ENCODE results near the gene FLYWCH2.

DNA sequence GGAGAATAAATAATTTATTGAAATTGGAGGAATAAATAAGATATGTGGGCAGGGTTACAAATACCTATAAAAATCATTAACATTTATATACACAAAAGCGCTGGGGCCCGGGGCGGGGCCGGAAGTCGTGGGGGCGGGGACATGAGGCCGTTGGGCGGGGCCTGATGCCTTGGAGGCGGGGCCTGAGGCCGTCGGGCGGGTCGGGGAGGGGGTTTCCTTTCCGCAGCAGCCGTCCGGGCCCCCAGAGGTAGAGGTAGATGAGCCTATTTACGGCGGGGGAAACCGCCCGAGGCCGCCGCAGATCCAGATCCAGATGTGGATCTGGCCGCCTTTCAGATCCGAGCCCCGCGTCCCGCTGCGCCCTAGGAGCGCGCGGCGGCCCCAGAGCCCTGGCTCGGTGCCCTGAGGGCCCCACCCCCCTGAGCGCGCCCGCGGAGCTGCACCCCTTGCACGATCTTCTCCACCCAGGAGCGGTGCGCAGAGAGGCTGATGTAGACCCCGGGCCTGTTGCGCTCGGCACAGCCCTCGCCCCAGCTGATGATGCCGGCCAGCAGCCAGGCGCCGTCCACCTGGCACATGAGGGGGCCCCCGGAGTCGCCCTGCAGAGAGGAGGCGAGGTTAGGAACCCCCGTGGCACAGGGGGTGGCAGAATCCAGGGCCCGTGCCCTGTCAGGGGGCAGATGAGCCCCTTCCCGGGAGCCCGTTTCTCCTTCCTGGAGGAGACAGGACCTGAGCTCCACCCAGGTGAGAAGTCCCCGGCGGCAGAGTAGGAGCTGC is 30.1 kb upstream of the FLYWCH2 start:
- TF ChIP-seq, protein P1, sequence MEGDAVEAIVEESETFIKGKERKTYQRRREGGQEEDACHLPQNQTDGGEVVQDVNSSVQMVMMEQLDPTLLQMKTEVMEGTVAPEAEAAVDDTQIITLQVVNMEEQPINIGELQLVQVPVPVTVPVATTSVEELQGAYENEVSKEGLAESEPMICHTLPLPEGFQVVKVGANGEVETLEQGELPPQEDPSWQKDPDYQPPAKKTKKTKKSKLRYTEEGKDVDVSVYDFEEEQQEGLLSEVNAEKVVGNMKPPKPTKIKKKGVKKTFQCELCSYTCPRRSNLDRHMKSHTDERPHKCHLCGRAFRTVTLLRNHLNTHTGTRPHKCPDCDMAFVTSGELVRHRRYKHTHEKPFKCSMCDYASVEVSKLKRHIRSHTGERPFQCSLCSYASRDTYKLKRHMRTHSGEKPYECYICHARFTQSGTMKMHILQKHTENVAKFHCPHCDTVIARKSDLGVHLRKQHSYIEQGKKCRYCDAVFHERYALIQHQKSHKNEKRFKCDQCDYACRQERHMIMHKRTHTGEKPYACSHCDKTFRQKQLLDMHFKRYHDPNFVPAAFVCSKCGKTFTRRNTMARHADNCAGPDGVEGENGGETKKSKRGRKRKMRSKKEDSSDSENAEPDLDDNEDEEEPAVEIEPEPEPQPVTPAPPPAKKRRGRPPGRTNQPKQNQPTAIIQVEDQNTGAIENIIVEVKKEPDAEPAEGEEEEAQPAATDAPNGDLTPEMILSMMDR (conservative IDR thresholded peaks at IDR 0.05; ENCODE audit: low read depth, low read length), result no peak
- TF ChIP-seq BHLHE40 (IDR thresholded peaks at IDR 0.05; ENCODE audit: low read depth, low read length), result no peak
- TF ChIP-seq, protein P2, sequence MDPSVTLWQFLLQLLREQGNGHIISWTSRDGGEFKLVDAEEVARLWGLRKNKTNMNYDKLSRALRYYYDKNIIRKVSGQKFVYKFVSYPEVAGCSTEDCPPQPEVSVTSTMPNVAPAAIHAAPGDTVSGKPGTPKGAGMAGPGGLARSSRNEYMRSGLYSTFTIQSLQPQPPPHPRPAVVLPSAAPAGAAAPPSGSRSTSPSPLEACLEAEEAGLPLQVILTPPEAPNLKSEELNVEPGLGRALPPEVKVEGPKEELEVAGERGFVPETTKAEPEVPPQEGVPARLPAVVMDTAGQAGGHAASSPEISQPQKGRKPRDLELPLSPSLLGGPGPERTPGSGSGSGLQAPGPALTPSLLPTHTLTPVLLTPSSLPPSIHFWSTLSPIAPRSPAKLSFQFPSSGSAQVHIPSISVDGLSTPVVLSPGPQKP (IDR thresholded peaks at IDR 0.05; ENCODE audit: borderline replicate concordance, low read depth, low read length), result no peak
- TF ChIP-seq CEBPB (IDR thresholded peaks at IDR 0.05; ENCODE audit: low read depth, low read length), result no peak
- no peak for TF ChIP-seq MAFK (IDR thresholded peaks at IDR 0.05; ENCODE audit: low read depth, low read length)
- TF ChIP-seq, protein P3, sequence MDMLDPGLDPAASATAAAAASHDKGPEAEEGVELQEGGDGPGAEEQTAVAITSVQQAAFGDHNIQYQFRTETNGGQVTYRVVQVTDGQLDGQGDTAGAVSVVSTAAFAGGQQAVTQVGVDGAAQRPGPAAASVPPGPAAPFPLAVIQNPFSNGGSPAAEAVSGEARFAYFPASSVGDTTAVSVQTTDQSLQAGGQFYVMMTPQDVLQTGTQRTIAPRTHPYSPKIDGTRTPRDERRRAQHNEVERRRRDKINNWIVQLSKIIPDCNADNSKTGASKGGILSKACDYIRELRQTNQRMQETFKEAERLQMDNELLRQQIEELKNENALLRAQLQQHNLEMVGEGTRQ (IDR thresholded peaks at IDR 0.05; ENCODE audit: low read depth, low read length), result no peak
- TF ChIP-seq NFE2L2 (IDR thresholded peaks at IDR 0.05; ENCODE audit: low read depth, low read length), result no peak
- TF ChIP-seq POLR2A (IDR thresholded peaks at IDR 0.05; ENCODE audit: low read depth, low read length), result no peak
- no peak for TF ChIP-seq FOS (IDR thresholded peaks at IDR 0.05; ENCODE audit: low read depth, low read length)
- no peak for TF ChIP-seq MXI1 (IDR thresholded peaks at IDR 0.05; ENCODE audit: borderline replicate concordance, low read depth, low read length)
- no peak for TF ChIP-seq CHD1 (IDR thresholded peaks at IDR 0.05; ENCODE audit: low read depth, low read length)
- TF ChIP-seq SMC3 (IDR thresholded peaks at IDR 0.05; ENCODE audit: low read depth, low read length), result no peak
